GM12891 (cell line): ENCODE results near the gene GABRP.

Experiments
- PAX5 ChIP-seq: IDR thresholded peaks from 2 replicates; pipeline ENCODE4 v1.6.1; 2011; ENCODE audit warnings: low read length, moderate library complexity, mild to moderate bottlenecking; ENCODE audit not compliant: insufficient read depth, severe bottlenecking
- POLR2A ChIP-seq: IDR thresholded peaks from 2 replicates; pipeline ENCODE4 v1.6.1; 2011; ENCODE audit warnings: low read depth, low read length, control low read depth
- POLR2AphosphoS5 ChIP-seq: IDR thresholded peaks from 2 replicates; pipeline ENCODE4 v1.6.1; 2011; ENCODE audit warnings: low read depth, low read length, control low read depth
- POU2F2 ChIP-seq: IDR thresholded peaks from 2 replicates; pipeline ENCODE4 v1.6.1; 2011; ENCODE audit warnings: low read depth, mild to moderate bottlenecking, control low read depth, low read length, moderate library complexity
- SPI1 ChIP-seq: IDR thresholded peaks from 2 replicates; pipeline ENCODE4 v1.6.1; 2011; ENCODE audit warnings: low read depth, low read length, control low read depth
- TAF1 ChIP-seq: IDR thresholded peaks from 2 replicates; pipeline ENCODE4 v1.6.1; 2011; ENCODE audit warnings: low read depth, low read length, control low read depth

- no peak for TF ChIP-seq TAF1
- TF ChIP-seq POLR2A: no peak
- no peak for TF ChIP-seq POLR2AphosphoS5
- no peak for TF ChIP-seq PAX5
- TF ChIP-seq POU2F2: no peak
- TF ChIP-seq SPI1: no peak
Observed at GRCh38 chr5:170748951-170749471, 34.5 kb upstream of the GABRP start.
